Epithelial cell of esophagus (primary cell): Measurements from ENCODE around the gene DAZAP1.

Experiments
- DNase-seq: peaks from one replicate; pipeline ENCODE4 v3.0.0; 2010; ENCODE audit warnings: low read depth
- H3K4me3 ChIP-seq: 2 replicates; pipeline ENCODE4 v1.5.1; 2011; ENCODE audit warnings: mild to moderate bottlenecking, low read length, control low read depth
- TF ChIP-seq, protein P1 (sequence below): IDR thresholded peaks from 2 replicates; pipeline ENCODE4 v1.5.1; 2011; ENCODE audit warnings: low read depth, mild to moderate bottlenecking, low read length, control low read depth, inconsistent platforms; ENCODE audit not compliant: insufficient read depth; ENCODE audit errors: missing control alignments

DAZAP1 gene

DNA sequence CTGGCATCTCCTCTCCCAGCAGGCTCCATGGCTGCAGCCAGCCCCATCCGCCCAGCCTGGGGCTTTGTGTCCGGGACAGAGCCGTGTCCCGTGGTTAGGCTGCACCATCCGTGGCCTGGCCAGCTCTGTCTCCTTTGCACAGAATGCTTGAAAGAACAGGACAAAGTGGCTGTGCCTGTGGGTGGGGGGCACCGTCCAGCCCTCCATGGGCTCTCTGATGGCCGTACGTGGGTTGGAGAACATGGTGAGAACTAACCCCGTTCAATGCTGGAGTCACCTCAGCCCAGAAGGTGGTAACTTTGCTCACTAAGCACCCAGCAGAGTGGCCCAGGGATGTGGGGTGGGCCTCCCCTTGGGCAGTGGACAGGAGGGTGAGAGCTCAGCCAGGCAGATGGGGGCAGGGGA is 33.6 kb downstream of the DAZAP1 start:
- TF ChIP-seq, protein P1, sequence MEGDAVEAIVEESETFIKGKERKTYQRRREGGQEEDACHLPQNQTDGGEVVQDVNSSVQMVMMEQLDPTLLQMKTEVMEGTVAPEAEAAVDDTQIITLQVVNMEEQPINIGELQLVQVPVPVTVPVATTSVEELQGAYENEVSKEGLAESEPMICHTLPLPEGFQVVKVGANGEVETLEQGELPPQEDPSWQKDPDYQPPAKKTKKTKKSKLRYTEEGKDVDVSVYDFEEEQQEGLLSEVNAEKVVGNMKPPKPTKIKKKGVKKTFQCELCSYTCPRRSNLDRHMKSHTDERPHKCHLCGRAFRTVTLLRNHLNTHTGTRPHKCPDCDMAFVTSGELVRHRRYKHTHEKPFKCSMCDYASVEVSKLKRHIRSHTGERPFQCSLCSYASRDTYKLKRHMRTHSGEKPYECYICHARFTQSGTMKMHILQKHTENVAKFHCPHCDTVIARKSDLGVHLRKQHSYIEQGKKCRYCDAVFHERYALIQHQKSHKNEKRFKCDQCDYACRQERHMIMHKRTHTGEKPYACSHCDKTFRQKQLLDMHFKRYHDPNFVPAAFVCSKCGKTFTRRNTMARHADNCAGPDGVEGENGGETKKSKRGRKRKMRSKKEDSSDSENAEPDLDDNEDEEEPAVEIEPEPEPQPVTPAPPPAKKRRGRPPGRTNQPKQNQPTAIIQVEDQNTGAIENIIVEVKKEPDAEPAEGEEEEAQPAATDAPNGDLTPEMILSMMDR, result no peak
- no peak overlapping the region for H3K4me3 ChIP-seq
- no peak for DNase-seq

DNA sequence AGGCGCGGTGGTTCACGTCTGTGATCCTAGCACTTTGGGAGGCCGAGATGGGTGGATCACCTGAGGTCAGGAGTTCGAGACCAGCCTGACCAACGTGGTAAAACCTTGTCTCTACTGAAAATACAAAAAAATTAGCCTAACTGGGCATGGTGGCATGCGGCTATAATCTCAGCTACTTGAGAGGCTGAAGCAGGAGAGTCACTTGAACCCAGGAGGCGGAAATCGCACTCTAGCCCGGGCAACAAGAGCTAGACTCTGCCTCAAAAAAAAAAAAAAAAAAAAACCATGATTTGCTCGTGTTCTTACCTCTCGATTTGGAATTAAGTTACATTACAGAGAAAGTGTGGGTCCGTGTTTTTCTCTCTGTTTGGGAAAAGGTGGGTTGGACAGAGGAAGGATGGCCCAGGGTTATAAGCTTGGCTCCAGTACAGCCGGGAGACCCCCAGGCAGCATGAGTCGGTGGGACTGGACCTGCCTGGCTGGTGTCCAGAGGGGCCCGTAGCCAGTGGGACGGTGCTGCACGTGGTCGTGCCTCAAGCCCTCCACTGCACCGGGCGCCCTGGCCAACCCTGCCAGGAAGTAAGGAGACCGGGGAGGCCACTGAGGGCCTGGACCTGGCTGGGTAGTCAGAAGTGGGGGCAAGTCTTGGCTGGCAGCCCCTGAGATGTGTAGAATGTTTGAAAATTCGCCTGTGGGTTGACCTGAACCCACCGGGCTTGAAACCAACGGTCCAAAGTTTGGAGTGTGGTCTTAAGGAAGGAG is 34.5 kb downstream of the DAZAP1 start:
- DNase-seq, result no peak
- TF ChIP-seq, protein P1, result no peak
- H3K4me3 ChIP-seq, result no peak overlapping the region

- DNase-seq, result peak; percentile 62
- no peak overlapping the region for H3K4me3 ChIP-seq
- TF ChIP-seq, protein P1, result peak; percentile 40
These were observed 38.0 kb downstream of the DAZAP1 start for GRCh38 chr19:1445185-1445931.

DNA sequence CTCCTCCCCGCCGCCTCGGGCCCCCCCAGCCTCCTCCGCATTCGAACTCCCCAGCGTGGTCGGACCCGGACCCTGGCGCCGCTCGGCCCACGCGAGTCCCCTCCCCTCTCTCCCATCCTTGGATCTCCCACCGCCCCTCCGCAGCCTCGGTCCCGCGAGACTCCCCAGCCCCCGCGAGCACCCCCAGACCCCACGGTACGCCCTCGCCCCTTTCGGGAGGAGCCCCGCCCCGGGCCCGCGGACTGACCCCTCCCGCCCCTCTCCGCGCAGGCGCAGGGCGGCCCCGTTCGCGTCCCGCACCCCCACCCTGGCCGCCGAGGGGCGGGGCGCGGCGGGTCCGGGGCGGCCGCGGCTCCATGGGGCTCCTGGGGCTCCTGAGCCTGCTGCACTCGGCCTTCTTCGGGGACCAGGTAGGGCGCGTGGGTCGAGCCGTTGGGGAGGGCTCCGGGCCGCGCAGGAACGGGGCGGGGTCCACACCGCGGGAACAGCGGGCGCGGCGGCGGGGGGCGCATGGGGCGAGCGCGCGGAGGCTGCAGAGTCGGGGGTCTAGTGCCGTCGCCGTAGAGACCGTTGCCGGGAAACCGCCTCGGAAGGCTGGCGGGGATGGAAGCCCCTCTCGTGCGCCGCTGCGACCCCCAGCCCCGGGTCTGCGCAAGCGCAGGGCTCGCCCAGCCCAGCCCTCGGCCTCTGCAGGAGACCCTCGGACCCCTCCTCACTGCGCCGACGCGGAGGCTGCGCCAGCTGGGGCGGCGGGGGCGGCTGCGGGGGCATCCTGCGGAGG is 38.7 kb downstream of the DAZAP1 start:
- H3K4me3 ChIP-seq, result no peak overlapping the region
- TF ChIP-seq, protein P1, result no peak
- no peak for DNase-seq

GRCh38 chr19:1446713-1447481 is 39.5 kb downstream of the DAZAP1 start:
- TF ChIP-seq, protein P1, result no peak
- no peak for DNase-seq
- H3K4me3 ChIP-seq, result no peak overlapping the region

- no peak overlapping the region for H3K4me3 ChIP-seq
- DNase-seq, result no peak
- TF ChIP-seq, protein P1, result no peak
These were observed 40.1 kb downstream of the DAZAP1 start for GRCh38 chr19:1447504-1447903.
